GM23248 (cell line): ENCODE results near the gene TMEM255B. TPM values are rescaled to one million over a fixed set of nuclear protein-coding genes. Genes with fewer than 3 reads are reported as not detected.
"Not testable (repeated sequence)": the region's sequence is repeated elsewhere in the genome, so short reads cannot be mapped to it uniquely, and the experiment has no call there.

Experiments used
- DNase-seq: peaks from one replicate; pipeline ENCODE4 v3.0.0-alpha.2; 2015
- H2AFZ ChIP-seq: fragments of 200-600 bp; sonication (generic); 2 replicates; pipeline ENCODE4 v1.6.1; 2016; ENCODE audit warnings: antibody characterized with exemption
- H3F3A ChIP-seq: fragments of 200-600 bp; sonication (generic); 2 replicates; pipeline ENCODE4 v1.6.1; 2016; ENCODE audit warnings: mild to moderate bottlenecking, antibody characterized with exemption, mixed run types; ENCODE audit not compliant: insufficient read depth
- H3K27ac ChIP-seq: fragments of 200-600 bp; sonication (generic); 2 replicates; pipeline ENCODE4 v1.5.1; 2016; ENCODE audit warnings: mild to moderate bottlenecking
- H3K27me3 ChIP-seq: fragments of 200-600 bp; sonication (generic); replicated peaks from 2 replicates; pipeline ENCODE4 v1.6.1; 2016; ENCODE audit warnings: mild to moderate bottlenecking; ENCODE audit not compliant: insufficient read depth
- H3K36me3 ChIP-seq: fragments of 200-600 bp; sonication (generic); 2 replicates; pipeline ENCODE4 v1.6.1; 2016; ENCODE audit warnings: low read depth, mild to moderate bottlenecking
- H3K4me1 ChIP-seq: fragments of 200-600 bp; sonication (generic); 2 replicates; pipeline ENCODE4 v1.6.1; 2016; ENCODE audit warnings: mild to moderate bottlenecking; ENCODE audit not compliant: insufficient read depth
- H3K4me2 ChIP-seq: fragments of 200-600 bp; sonication (generic); one replicate; pipeline ENCODE4 v1.6.1; 2016; ENCODE audit warnings: mild to moderate bottlenecking; ENCODE audit not compliant: unreplicated experiment
- H3K4me3 ChIP-seq: fragments of 200-600 bp; sonication (generic); 2 replicates; pipeline ENCODE4 v1.5.1; 2016; ENCODE audit warnings: mild to moderate bottlenecking
- H3K79me2 ChIP-seq: fragments of 200-600 bp; sonication (generic); 2 replicates; pipeline ENCODE4 v1.6.1; 2016; ENCODE audit warnings: mild to moderate bottlenecking; ENCODE audit not compliant: insufficient read depth
- H3K9ac ChIP-seq: fragments of 200-600 bp; sonication (generic); 2 replicates; pipeline ENCODE4 v1.6.1; 2016; ENCODE audit warnings: mild to moderate bottlenecking
- H3K9me2 ChIP-seq: fragments of 200-600 bp; sonication (generic); 2 replicates; pipeline ENCODE4 v1.6.1; 2016; ENCODE audit warnings: mixed run types, mild to moderate bottlenecking, moderate library complexity; ENCODE audit not compliant: insufficient read depth
- H3K9me3 ChIP-seq: fragments of 200-600 bp; sonication (generic); one replicate; pipeline ENCODE4 v1.6.1; 2017; ENCODE audit warnings: low read depth
- H4K20me1 ChIP-seq: fragments of 200-600 bp; sonication (generic); 2 replicates; pipeline ENCODE4 v1.6.0; 2016; ENCODE audit not compliant: insufficient read depth
- EZH2 ChIP-seq: fragments of 200-600 bp; sonication (generic); IDR thresholded peaks from 2 replicates; pipeline ENCODE4 v1.6.1; 2018; ENCODE audit warnings: antibody characterized with exemption, mild to moderate bottlenecking; ENCODE audit not compliant: insufficient read depth, poor library complexity, severe bottlenecking
- EZH2phosphoT487 ChIP-seq: fragments of 200-600 bp; sonication (generic); IDR thresholded peaks from 2 replicates; pipeline ENCODE4 v1.6.1; 2018; ENCODE audit warnings: antibody characterized with exemption, moderate library complexity, mild to moderate bottlenecking, low read depth; ENCODE audit not compliant: insufficient read depth
- WGBS, 2 experiments: methylation state at CpG; one replicate each; pipeline ENCODE4 v1.1.6; 2015 to 2017; ENCODE audit warnings: low lambda C conversion rate in 2 of 2, low coverage in 1 of 2; ENCODE audit errors: missing lambda C conversion rate in 2 of 2; 5-methylcytosine and 5-hydroxymethylcytosine counted together
- in situ Hi-C: fragments of 300-500 bp; cut with MboI; formaldehyde crosslinking; loops from 2 replicates; pipeline ENCODE4 v1.15.0; 2020
- polyA plus RNA-seq: library from polyadenylated mRNA; unstranded; fragments of >200 nt; fragmentation: Nextera tagmentation; extraction: Ambion mirVana; gene quantifications from 2 replicates; pipeline ENCODE4 v1.2.1, GENCODE V29; 2016
- total RNA-seq: library from RNA; depleted of rRNA; stranded (reverse); fragments of >200 nt; shearing (Covaris generic); gene quantifications from 2 replicates; pipeline ENCODE4 v1.2.3, GENCODE V29; 2014

TMEM255B gene
- total and polyA plus RNA-seq, 2 experiments from 2014 or later: 8.2 TPM; not detected in 1

DNA sequence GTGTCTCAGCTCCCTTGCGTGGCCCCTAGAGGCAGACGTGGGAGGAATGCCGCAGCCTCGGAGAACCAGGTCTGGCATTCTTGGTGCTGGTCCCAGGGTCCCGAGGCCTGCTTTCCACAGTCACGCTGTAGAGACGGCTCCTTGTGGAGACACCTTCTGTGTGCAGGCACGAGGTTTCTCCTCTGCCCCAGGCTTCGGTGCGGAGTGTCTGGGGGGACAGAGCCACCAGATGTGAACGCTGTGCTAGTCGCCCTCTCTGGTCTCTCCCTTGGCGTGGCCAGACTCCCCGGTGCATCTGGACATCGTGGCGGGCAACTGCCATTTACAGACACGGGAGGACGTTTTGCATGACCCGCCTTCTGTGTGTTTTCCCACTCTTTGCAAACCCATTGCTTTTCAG, 7.5 kb upstream of the TMEM255B start:
- no peaks in the 10 kb centered on the region for H3K79me2 ChIP-seq
- H4K20me1 ChIP-seq: no peaks in the 10 kb centered on the region
- H2AFZ ChIP-seq: no peak overlapping the region
- no peaks in the 10 kb centered on the region for H3K36me3 ChIP-seq
- in situ Hi-C loops: no loop called here
- no peak for TF ChIP-seq EZH2
- no peak for TF ChIP-seq EZH2phosphoT487
- no peak for DNase-seq
- peaks cover 7% of the 10 kb centered on the region; the same call in 1 of the 2 replicates for H3F3A ChIP-seq
- no peak overlapping the region for H3K4me2 ChIP-seq
- no peak overlapping the region for H3K9ac ChIP-seq
- H3K9me2 ChIP-seq: no peaks in the 10 kb centered on the region
- no peak overlapping the region for H3K4me3 ChIP-seq
- H3K9me3 ChIP-seq: no peaks in the 10 kb centered on the region
- H3K27me3 ChIP-seq: no peaks in the 10 kb centered on the region
- no peak overlapping the region for H3K27ac ChIP-seq
- WGBS, 2 experiments: 78 to 83% methylated on average over 19 of the region's 19 CpGs
- H3K4me1 ChIP-seq: no peaks in the 10 kb centered on the region

DNA sequence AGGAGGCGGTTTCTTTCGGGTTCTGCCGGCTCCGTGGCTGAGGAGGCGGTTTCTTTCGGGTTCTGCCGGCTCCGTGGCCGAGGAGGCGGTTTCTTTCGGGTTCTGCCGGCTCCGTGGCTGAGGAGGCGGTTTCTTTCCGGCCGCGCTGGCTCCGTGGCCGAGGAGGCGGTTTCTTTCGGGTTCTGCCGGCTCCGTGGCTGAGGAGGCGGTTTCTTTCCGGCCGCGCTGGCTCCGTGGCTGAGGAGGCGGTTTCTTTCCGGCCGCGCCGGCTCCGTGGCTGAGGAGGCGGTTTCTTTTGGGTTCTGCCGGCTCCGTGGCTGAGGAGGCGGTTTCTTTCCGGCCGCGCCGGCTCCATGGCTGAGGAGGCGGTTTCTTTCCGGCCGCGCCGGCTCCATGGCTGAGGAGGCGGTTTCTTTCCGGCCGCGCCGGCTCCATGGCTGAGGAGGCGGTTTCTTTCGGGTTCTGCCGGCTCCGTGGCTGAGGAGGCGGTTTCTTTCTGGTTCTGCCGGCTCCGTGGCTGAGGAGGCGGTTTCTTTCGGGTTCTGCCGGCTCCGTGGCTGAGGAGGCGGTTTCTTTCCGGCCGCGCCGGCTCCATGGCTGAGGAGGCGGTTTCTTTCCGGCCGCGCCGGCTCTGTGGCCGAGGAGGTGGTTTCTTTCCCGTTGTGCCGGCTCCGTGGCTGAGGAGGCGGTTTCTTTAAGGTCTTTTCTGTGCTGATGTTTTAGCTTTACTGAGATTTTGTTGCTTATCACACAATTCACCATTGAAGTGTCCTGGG, 6.6 kb upstream of the TMEM255B start:
- H3K9me2 ChIP-seq, H4K20me1 ChIP-seq, H3K4me3 ChIP-seq, H3F3A ChIP-seq, H3K4me1 ChIP-seq, H3K9ac ChIP-seq, H3K36me3 ChIP-seq, H3K9me3 ChIP-seq, H3K79me2 ChIP-seq, DNase-seq, H2AFZ ChIP-seq, H3K27me3 ChIP-seq, H3K4me2 ChIP-seq, in situ Hi-C loops, H3K27ac ChIP-seq: not testable (repeated sequence)
- 90 to 91% methylated on average over 11 to 67 of the region's 78 CpGs for WGBS, 2 experiments

DNA sequence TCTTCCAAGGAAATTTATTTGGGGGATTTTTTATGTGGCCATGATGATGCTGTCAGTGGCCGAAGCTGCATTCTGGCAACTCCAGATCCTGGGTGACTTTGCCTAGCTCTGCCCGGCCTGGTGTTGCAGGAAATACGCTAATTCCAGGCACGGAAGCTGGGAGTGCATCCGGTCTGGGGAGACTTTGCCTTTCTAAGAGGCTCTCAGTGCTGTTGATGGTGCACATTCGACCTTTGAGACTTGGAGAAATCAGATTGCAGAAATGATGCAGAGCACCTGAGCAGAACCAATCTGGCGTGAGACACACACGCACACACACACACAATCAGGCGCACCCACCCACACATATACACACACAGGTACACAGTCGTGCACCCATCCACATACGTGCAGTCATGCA, 5.9 kb upstream of the TMEM255B start:
- Histone ChIP-seq H3K4me3 (no peak overlapping the region), H3K27me3 (no peaks in the 10 kb centered on the region), H3K9ac (no peak overlapping the region), H3K36me3 (no peaks in the 10 kb centered on the region), H3K27ac (no peak overlapping the region), H3K4me2 (no peak overlapping the region), H2AFZ (no peak overlapping the region), H3K79me2 (no peaks in the 10 kb centered on the region), H3K9me2 (no peaks in the 10 kb centered on the region), H3F3A (peaks cover 7% of the 10 kb centered on the region; the same call in 1 of the 2 replicates), H4K20me1 (no peaks in the 10 kb centered on the region), H3K9me3 (no peaks in the 10 kb centered on the region), H3K4me1 (no peaks in the 10 kb centered on the region)
- in situ Hi-C loops: no loop called here
- 81 to 82% methylated on average over 11 of the region's 11 CpGs for WGBS, 2 experiments
- no peak for DNase-seq
- TF ChIP-seq EZH2phosphoT487 (no peak), EZH2 (no peak)

- DNase-seq: no peak
- TF ChIP-seq EZH2: no peak
- TF ChIP-seq EZH2phosphoT487: no peak
- WGBS, 2 experiments: 79 to 83% methylated on average over 7 of the region's 7 CpGs
Observed at GRCh38 chr13:113754242-113754641, 4.8 kb upstream of the TMEM255B start.

GRCh38 chr13:113754691-113755090, 4.3 kb upstream of the TMEM255B start:
- WGBS, 2 experiments: 89 to 93% methylated on average over 15 of the region's 15 CpGs
- Histone ChIP-seq H3K9me3 (no peaks in the 10 kb centered on the region), H3K4me1 (0 out of 2 replicates have a peak, but pooled peaks cover 2% of the 10 kb centered on the region), H3K36me3 (no peaks in the 10 kb centered on the region), H2AFZ (no peak overlapping the region), H4K20me1 (no peaks in the 10 kb centered on the region), H3K9ac (no peak overlapping the region), H3K27me3 (peaks cover 4% of the 10 kb centered on the region; the same call in 1 of the 2 replicates), H3K4me3 (no peak overlapping the region), H3K9me2 (no peaks in the 10 kb centered on the region), H3K4me2 (no peak overlapping the region), H3K27ac (no peak overlapping the region), H3K79me2 (no peaks in the 10 kb centered on the region), H3F3A (peaks cover 7% of the 10 kb centered on the region; the same call in 1 of the 2 replicates)
- in situ Hi-C loops: no loop called here
- no peak for DNase-seq
- TF ChIP-seq EZH2 (no peak), EZH2phosphoT487 (no peak)

More at GRCh38 chr13:113754242-113754641, 4.8 kb upstream of the TMEM255B start:
- H3K9me2 ChIP-seq: no peaks in the 10 kb centered on the region
- H3K27me3 ChIP-seq: no peaks in the 10 kb centered on the region
- H3K4me3 ChIP-seq: no peak overlapping the region
- H3K79me2 ChIP-seq: no peaks in the 10 kb centered on the region
- no peak overlapping the region for H3K4me2 ChIP-seq
- H3K9ac ChIP-seq: no peak overlapping the region
- H3K36me3 ChIP-seq: no peaks in the 10 kb centered on the region
- in situ Hi-C loops: no loop called here
- H2AFZ ChIP-seq: no peak overlapping the region
- no peak overlapping the region for H3K27ac ChIP-seq
- peaks cover 7% of the 10 kb centered on the region; the same call in 1 of the 2 replicates for H3F3A ChIP-seq
- H4K20me1 ChIP-seq: no peaks in the 10 kb centered on the region
- H3K9me3 ChIP-seq: no peaks in the 10 kb centered on the region
- H3K4me1 ChIP-seq: no peaks in the 10 kb centered on the region
